OCI-LY7 (cell line): ENCODE data around the gene PDCD1. TPM values are rescaled to one million over a fixed set of nuclear protein-coding genes. Genes with fewer than 3 reads are reported as not detected.

ENCODE experiments used
- BruUV-seq: library from RNA; stranded (reverse); fragments of 400-500 nt; replicated peaks from 2 replicates; lab custom pipeline; 2021; lab: Mats Ljungman, UMichigan
- CTCF ChIA-PET: fragments of 300-600 bp; sonication (Branson Sonifier 250); formaldehyde crosslinking; loops from one replicate; lab custom pipeline; 2022; ENCODE audit warnings: antibody characterized with exemption; ENCODE audit not compliant: unreplicated experiment; lab: Charles Lee
- POLR2A ChIA-PET: fragments of 300-600 bp; sonication (Branson Sonifier 250); formaldehyde crosslinking; loops from one replicate; lab custom pipeline; 2022; ENCODE audit warnings: antibody characterized with exemption; lab: Charles Lee
- DNase-seq: peaks from one replicate; pipeline ENCODE4 v3.0.0-alpha.2; 2015; ENCODE audit warnings: low spot score
- H2AFZ ChIP-seq: fragments of 200-600 bp; sonication (generic), shearing (Covaris generic); 2 replicates; pipeline ENCODE4 v1.6.1; 2014; ENCODE audit warnings: mild to moderate bottlenecking, antibody characterized with exemption, low read length, moderate library complexity
- H3K27ac ChIP-seq: fragments of 200-600 bp; sonication (generic); 2 replicates; pipeline ENCODE4 v1.5.1; 2014; ENCODE audit warnings: mixed run types, low read depth, mild to moderate bottlenecking, moderate library complexity, low read length, inconsistent platforms; ENCODE audit not compliant: poor library complexity, severe bottlenecking
- H3K36me3 ChIP-seq: fragments of 200-600 bp; sonication (generic); 2 replicates; pipeline ENCODE4 v1.6.1; 2014; ENCODE audit warnings: mild to moderate bottlenecking, antibody characterized with exemption, low read length, moderate library complexity, mixed read lengths; ENCODE audit not compliant: insufficient read depth
- H3K4me1 ChIP-seq: fragments of 200-600 bp; sonication (generic); 2 replicates; pipeline ENCODE4 v1.5.1; 2014; ENCODE audit warnings: mild to moderate bottlenecking, low read length; ENCODE audit not compliant: insufficient read depth, poor library complexity, severe bottlenecking
- H3K4me2 ChIP-seq: fragments of 200-600 bp; sonication (generic); 2 replicates; pipeline ENCODE4 v1.6.1; 2014; ENCODE audit warnings: mild to moderate bottlenecking, low read length
- H3K4me3 ChIP-seq: fragments of 200-600 bp; sonication (generic); 2 replicates; pipeline ENCODE4 v1.5.1; 2014; ENCODE audit warnings: mild to moderate bottlenecking, low read depth, low read length; ENCODE audit not compliant: poor library complexity, severe bottlenecking
- H3K79me2 ChIP-seq: fragments of 200-600 bp; sonication (generic); 2 replicates; pipeline ENCODE4 v1.6.1; 2016; ENCODE audit warnings: low read depth, mild to moderate bottlenecking, low read length, moderate library complexity, mixed read lengths; ENCODE audit not compliant: insufficient read depth
- H3K9me2 ChIP-seq: fragments of 200-600 bp; sonication (generic); 2 replicates; pipeline ENCODE4 v1.6.1; 2016; ENCODE audit warnings: mild to moderate bottlenecking, low read length, mixed read lengths; ENCODE audit not compliant: insufficient read depth
- H3K9me3 ChIP-seq: fragments of 200-600 bp; sonication (generic); 2 replicates; pipeline ENCODE4 v1.6.1; 2014; ENCODE audit warnings: mild to moderate bottlenecking, mixed run types, low read length, mixed read lengths
- H4K20me1 ChIP-seq: fragments of 200-600 bp; sonication (generic); 2 replicates; pipeline ENCODE4 v1.6.1; 2014; ENCODE audit warnings: mild to moderate bottlenecking, antibody characterized with exemption, low read length, moderate library complexity, mixed read lengths; ENCODE audit not compliant: insufficient read depth
- EZH2phosphoT487 ChIP-seq: fragments of 200-600 bp; sonication (generic); IDR thresholded peaks from 2 replicates; pipeline ENCODE4 v1.6.1; 2018; ENCODE audit warnings: low read depth, borderline replicate concordance, mild to moderate bottlenecking, mixed run types, antibody characterized with exemption, low read length, moderate library complexity, mixed read lengths
- intact Hi-C: fragments of 100-400 bp; cut with micrococcal nuclease; formaldehyde crosslinking; loops from one replicate; pipeline ENCODE4 v1.10.0; 2022; ENCODE audit not compliant: unreplicated experiment
- total RNA-seq, 2 experiments: library from RNA; depleted of rRNA in 1 of 2; stranded (reverse); fragments of >200 nt in 1 of 2; shearing (Covaris generic) in 1 of 2; gene quantifications; 2 replicates each; pipeline ENCODE4 v1.2.3, GENCODE V29; 2014 to 2022
- TF ChIP-seq, protein P1 (sequence below): fragments of 200-600 bp; sonication (generic); conservative IDR thresholded peaks from 2 replicates; pipeline ENCODE4 v1.5.1; 2014; ENCODE audit warnings: mild to moderate bottlenecking, antibody characterized with exemption, low read length, moderate library complexity, mixed read lengths

Gene PDCD1
- total RNA-seq, 2 experiments from 2014 or later, result not detected

DNA sequence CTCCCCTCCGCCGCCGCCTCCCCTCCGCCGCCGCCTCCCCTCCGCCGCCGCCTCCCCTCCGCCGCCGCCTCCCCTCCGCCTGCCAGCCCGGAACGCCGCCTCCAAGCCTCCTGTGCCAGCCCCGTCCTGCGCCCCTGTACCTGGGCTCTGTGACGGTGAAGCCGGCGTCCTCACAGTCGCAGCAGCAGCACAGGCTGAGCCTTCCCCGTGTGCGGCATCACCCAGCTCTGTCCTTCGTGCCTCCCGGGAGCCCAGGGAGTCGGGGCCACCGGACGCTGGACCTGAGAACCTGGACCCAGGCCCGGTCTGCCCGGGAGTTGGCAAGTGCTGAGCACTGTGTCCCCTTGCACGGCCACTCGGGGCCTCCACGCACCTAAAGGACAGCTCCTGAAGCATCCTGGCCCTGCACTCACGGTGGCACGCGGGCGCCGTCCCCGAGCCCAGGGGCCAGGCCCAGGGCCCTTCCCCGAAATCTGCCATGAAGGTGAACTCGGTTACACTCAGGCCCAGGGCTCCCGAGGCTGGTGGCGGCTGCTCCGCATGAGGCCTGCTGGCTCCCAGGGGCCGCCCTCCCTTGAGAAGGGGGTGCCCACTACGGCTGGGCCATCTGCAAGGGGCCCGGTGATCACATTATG is 43.8 kb upstream of the PDCD1 start:
- TF ChIP-seq, protein P1, sequence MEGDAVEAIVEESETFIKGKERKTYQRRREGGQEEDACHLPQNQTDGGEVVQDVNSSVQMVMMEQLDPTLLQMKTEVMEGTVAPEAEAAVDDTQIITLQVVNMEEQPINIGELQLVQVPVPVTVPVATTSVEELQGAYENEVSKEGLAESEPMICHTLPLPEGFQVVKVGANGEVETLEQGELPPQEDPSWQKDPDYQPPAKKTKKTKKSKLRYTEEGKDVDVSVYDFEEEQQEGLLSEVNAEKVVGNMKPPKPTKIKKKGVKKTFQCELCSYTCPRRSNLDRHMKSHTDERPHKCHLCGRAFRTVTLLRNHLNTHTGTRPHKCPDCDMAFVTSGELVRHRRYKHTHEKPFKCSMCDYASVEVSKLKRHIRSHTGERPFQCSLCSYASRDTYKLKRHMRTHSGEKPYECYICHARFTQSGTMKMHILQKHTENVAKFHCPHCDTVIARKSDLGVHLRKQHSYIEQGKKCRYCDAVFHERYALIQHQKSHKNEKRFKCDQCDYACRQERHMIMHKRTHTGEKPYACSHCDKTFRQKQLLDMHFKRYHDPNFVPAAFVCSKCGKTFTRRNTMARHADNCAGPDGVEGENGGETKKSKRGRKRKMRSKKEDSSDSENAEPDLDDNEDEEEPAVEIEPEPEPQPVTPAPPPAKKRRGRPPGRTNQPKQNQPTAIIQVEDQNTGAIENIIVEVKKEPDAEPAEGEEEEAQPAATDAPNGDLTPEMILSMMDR, result no peak
- TF ChIP-seq EZH2phosphoT487, result no peak
- intact Hi-C loops, result no loop called here
- Histone ChIP-seq H3K36me3 (peaks cover 7% of the 10 kb centered on the region; the same call in 1 of the 2 replicates), H3K9me3 (no peaks in the 10 kb centered on the region), H4K20me1 (no peaks in the 10 kb centered on the region), H2AFZ (no peak overlapping the region), H3K4me2 (no peak overlapping the region), H3K4me3 (no peak overlapping the region), H3K79me2 (no peaks in the 10 kb centered on the region), H3K9me2 (no peaks in the 10 kb centered on the region), H3K4me1 (no peaks in the 10 kb centered on the region), H3K27ac (no peak overlapping the region)
- no TSS peak for BruUV-seq
- ChIA-PET CTCF (no interaction called here), POLR2A (no interaction called here)
- DNase-seq, result no peak

DNA sequence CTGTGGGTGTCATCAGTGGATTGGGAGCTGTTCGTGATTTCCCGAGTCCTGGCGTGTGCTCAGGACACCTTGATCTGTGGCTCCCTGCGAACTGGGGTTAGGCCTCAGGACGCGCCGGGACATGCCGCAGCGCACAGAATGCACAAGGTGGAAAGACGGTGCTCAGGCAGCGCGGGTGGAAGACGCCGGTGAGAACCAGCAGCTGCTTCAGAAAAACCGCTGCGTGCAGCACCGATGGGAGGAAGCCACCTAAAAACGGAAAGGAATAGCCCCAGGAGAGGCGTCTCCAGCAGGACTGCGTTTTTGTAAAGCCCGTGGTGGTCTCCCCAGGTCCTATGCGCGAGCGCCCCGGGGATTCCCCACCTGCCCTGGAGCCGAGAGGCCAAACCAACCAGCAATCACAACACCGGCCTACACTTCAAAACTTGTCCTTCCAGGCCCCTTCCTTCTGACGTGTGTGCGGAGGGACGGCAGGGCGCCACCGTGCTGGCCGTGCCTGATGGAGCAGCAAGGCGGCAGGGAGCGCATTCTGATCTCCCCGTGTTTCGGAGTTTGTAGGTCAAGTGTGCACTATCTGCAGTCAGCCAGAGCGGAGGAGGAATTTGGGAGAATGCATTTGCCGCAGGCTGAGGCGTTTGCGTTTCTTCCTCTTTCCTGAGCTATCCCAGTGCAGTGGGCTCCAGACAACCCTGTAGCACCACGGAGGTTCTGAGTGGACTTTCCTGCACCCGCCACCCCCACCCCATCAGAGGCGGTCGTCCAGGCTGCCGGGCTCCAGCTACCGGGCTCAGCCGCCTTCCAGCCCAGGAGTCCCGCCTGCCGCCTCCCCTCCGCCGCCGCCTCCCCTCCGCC is 43.0 kb upstream of the PDCD1 start:
- Histone ChIP-seq H3K4me2 (no peak overlapping the region), H3K9me2 (no peaks in the 10 kb centered on the region), H3K9me3 (no peaks in the 10 kb centered on the region), H3K4me1 (no peaks in the 10 kb centered on the region), H2AFZ (no peak overlapping the region), H3K27ac (no peak overlapping the region), H3K36me3 (peaks cover 11% of the 10 kb centered on the region; the same call in 1 of the 2 replicates), H4K20me1 (no peaks in the 10 kb centered on the region), H3K79me2 (no peaks in the 10 kb centered on the region), H3K4me3 (no peak overlapping the region)
- ChIA-PET CTCF (no interaction called here), POLR2A (no interaction called here)
- DNase-seq, result no peak
- no peak for TF ChIP-seq EZH2phosphoT487
- BruUV-seq, result no TSS peak
- intact Hi-C loops, result no loop called here

DNA sequence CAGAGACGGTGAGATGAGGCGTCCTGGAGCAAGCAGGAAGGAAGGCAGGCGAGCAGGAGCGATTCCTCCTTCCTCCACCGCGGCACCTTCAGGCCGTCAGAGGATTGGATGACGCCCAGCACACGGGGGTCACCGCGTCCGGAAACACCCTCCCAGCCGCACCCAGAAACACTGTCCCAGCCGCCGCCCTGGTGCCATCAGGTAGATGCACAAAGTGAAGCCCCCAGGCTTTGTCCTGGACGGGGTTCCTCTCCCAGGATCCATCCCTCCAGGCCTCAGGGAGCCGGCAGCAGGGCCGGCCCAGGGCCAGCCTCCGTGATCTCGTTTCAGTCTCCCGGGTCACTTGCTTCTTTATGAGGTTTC is 42.3 kb upstream of the PDCD1 start:
- H2AFZ ChIP-seq, result no peak overlapping the region
- no peak overlapping the region for H3K27ac ChIP-seq
- POLR2A ChIA-PET, result no interaction called here
- H3K79me2 ChIP-seq, result no peaks in the 10 kb centered on the region
- no peaks in the 10 kb centered on the region for H3K9me3 ChIP-seq
- H4K20me1 ChIP-seq, result no peaks in the 10 kb centered on the region
- TF ChIP-seq, protein P1, result no peak
- BruUV-seq, result no TSS peak
- H3K4me3 ChIP-seq, result no peak overlapping the region
- intact Hi-C loops, result no loop called here
- H3K9me2 ChIP-seq, result no peaks in the 10 kb centered on the region
- peaks cover 11% of the 10 kb centered on the region; the same call in 1 of the 2 replicates for H3K36me3 ChIP-seq
- CTCF ChIA-PET, result no interaction called here
- H3K4me1 ChIP-seq, result no peaks in the 10 kb centered on the region
- DNase-seq, result no peak
- no peak overlapping the region for H3K4me2 ChIP-seq
